M059J (cell line): ENCODE data around the gene RABL6. TPM values are rescaled to one million over a fixed set of nuclear protein-coding genes. Genes with fewer than 3 reads are reported as not detected.
"Not testable (repeated sequence)": the region's sequence is repeated elsewhere in the genome, so short reads cannot be mapped to it uniquely, and the experiment has no call there.

Experiments
- DNase-seq: peaks from one replicate; pipeline ENCODE4 v3.0.0-alpha.2; 2012; ENCODE audit warnings: low read depth
- total RNA-seq: library from RNA; depleted of rRNA; stranded (reverse); fragments of >200 nt; shearing (Covaris generic); gene quantifications from 2 replicates; pipeline ENCODE4 v1.2.3, GENCODE V29; 2014

The RABL6 gene
- total RNA-seq, 1 experiment from 2014 or later = 75.4 TPM

- no peak for DNase-seq
Observed at GRCh38 chr9:136775191-136775590, 32.6 kb upstream of the RABL6 start.

GRCh38 chr9:136776947-136777346, 30.8 kb upstream of the RABL6 start:
- no peak for DNase-seq

- DNase-seq = no peak
Observed at GRCh38 chr9:136777359-136777758, 30.4 kb upstream of the RABL6 start.

- DNase-seq = no peak
Observed at GRCh38 chr9:136779808-136780207, 27.9 kb upstream of the RABL6 start.

- no peak for DNase-seq
Observed at GRCh38 chr9:136782452-136782851, 25.3 kb upstream of the RABL6 start.

GRCh38 chr9:136784249-136784996, 23.3 kb upstream of the RABL6 start:
- no peak for DNase-seq

GRCh38 chr9:136784997-136785361, 22.8 kb upstream of the RABL6 start:
- no peak for DNase-seq

- not testable (repeated sequence) for DNase-seq
Observed at GRCh38 chr9:136785565-136786355, 22.0 kb upstream of the RABL6 start.

GRCh38 chr9:136786451-136786850, 21.3 kb upstream of the RABL6 start:
- no peak for DNase-seq

- not testable (repeated sequence) for DNase-seq
Observed at GRCh38 chr9:136786983-136787382, 20.8 kb upstream of the RABL6 start.

- DNase-seq = peak; percentile 59
Observed at GRCh38 chr9:136787690-136788400, 19.9 kb upstream of the RABL6 start.

- not testable (repeated sequence) for DNase-seq
Observed at GRCh38 chr9:136788644-136789522, 18.9 kb upstream of the RABL6 start.

- DNase-seq = no peak
Observed at GRCh38 chr9:136789523-136789937, 18.2 kb upstream of the RABL6 start.

- DNase-seq = peak; percentile 98
Observed at GRCh38 chr9:136790640-136791515, 16.9 kb upstream of the RABL6 start, which contains the start of gene TMEM141. TSS of gene TMEM141 (plus strand) at chr9:136791344. CDS start at chr9:136791371, 27 bp downstream.

- peak; percentile 27 for DNase-seq
Observed at GRCh38 chr9:136791516-136792276, 16.1 kb upstream of the RABL6 start.

GRCh38 chr9:136792321-136793085, 15.2 kb upstream of the RABL6 start:
- no peak for DNase-seq

GRCh38 chr9:136793086-136793946, 14.4 kb upstream of the RABL6 start:
- no peak for DNase-seq
